GM12878 (cell line): ENCODE data around the gene RPL12. TPM values are rescaled to one million over a fixed set of nuclear protein-coding genes. Genes with fewer than 3 reads are reported as not detected.

Experiments
- ATAC-seq: fragments of 200-7000 bp; cut with Tn5 transposase; 3 replicates; pipeline ENCODE4 v1.9.1; 2020; ENCODE audit warnings: mild to moderate bottlenecking, moderate library complexity
- BruUV-seq: library from RNA; stranded (reverse); fragments of 400-500 nt; replicated peaks from 2 replicates; lab custom pipeline; 2021; lab: Mats Ljungman, UMichigan
- CTCF ChIA-PET: fragments of 300-600 bp; sonication (Branson Sonifier 250); formaldehyde crosslinking; extraction: SDS; loops from one replicate; lab custom pipeline; 2021; ENCODE audit warnings: inconsistent platforms; lab: Yijun Ruan, JAX
- POLR2A ChIA-PET: fragments of 350-600 bp; formaldehyde crosslinking; extraction: SDS; loops from one replicate; lab custom pipeline; 2021; ENCODE audit warnings: inconsistent platforms; lab: Charles Lee
- RAD21 ChIA-PET: fragments of 300-600 bp; sonication (Branson Sonifier 250); formaldehyde crosslinking; loops from one replicate; lab custom pipeline; 2023; ENCODE audit warnings: antibody characterized with exemption; ENCODE audit not compliant: unreplicated experiment; lab: Charles Lee
- SMC1A ChIA-PET: fragments of 300-600 bp; sonication (Branson Sonifier 250); formaldehyde crosslinking; loops from one replicate; lab custom pipeline; 2023; ENCODE audit not compliant: unreplicated experiment, uncharacterized antibody; lab: Charles Lee
- DNase-seq: peaks from one replicate; pipeline ENCODE4 v3.0.0-alpha.2; 2011; ENCODE audit warnings: low read depth, low spot score
- FAIRE-seq: peaks from 3 replicates; lab custom pipeline; 2011; peaks lifted over from hg19 to GRCh38; lab: Jason Lieb, UNC
- H2AFZ ChIP-seq: 2 replicates; pipeline ENCODE4 v1.6.0; 2011; ENCODE audit warnings: low read depth, low read length, control low read depth; ENCODE audit not compliant: control insufficient read depth
- H3K27ac ChIP-seq: 2 replicates; pipeline ENCODE4 v1.5.1; 2011; ENCODE audit warnings: control low read depth; ENCODE audit not compliant: control insufficient read depth, insufficient read depth
- H3K27me3 ChIP-seq, 2 experiments: replicated peaks in 1 of 2; 2 replicates each; pipeline versions ENCODE4 v1.6.0 to v1.6.1; 2011; ENCODE audit warnings: low read length in 1 of 2; ENCODE audit not compliant: control insufficient read depth in 2 of 2, insufficient read depth in 2 of 2
- H3K36me3 ChIP-seq, 2 experiments: 2 replicates each; pipeline ENCODE4 v1.5.1; 2011; ENCODE audit warnings: low read length in 1 of 2; ENCODE audit not compliant: control insufficient read depth in 2 of 2, insufficient read depth in 2 of 2
- H3K4me1 ChIP-seq: 2 replicates; pipeline ENCODE4 v1.6.1; 2011; ENCODE audit warnings: mild to moderate bottlenecking, low read length, moderate library complexity, mixed read lengths; ENCODE audit not compliant: control insufficient read depth, insufficient read depth
- H3K4me2 ChIP-seq: 2 replicates; pipeline ENCODE4 v1.6.0; 2011; ENCODE audit warnings: control low read depth; ENCODE audit not compliant: control insufficient read depth, insufficient read depth
- H3K4me3 ChIP-seq: fragments of 200-600 bp; sonication (generic); 2 replicates; pipeline ENCODE4 v1.5.1; 2016
- H3K79me2 ChIP-seq: 2 replicates; pipeline ENCODE4 v1.6.0; 2011; ENCODE audit warnings: low read length; ENCODE audit not compliant: control insufficient read depth, insufficient read depth
- H3K9ac ChIP-seq: 2 replicates; pipeline ENCODE4 v1.8.0; 2011; ENCODE audit warnings: low read length, control low read depth, mixed read lengths; ENCODE audit not compliant: control insufficient read depth, insufficient read depth
- H3K9me3 ChIP-seq: replicated peaks from 3 replicates; pipeline ENCODE4 v1.5.1; 2011; ENCODE audit warnings: mild to moderate bottlenecking, low read length; ENCODE audit not compliant: control insufficient read depth, insufficient read depth
- H4K20me1 ChIP-seq: 2 replicates; pipeline ENCODE4 v1.6.0; 2011; ENCODE audit not compliant: control insufficient read depth, insufficient read depth
- CBFB ChIP-seq: IDR thresholded peaks from 2 replicates; pipeline ENCODE4 v1.6.1; 2016; ENCODE audit warnings: antibody characterized with exemption, low read depth
- EED ChIP-seq: sonication (generic); IDR thresholded peaks from 2 replicates; pipeline ENCODE4 v1.6.1; 2016; ENCODE audit warnings: antibody characterized with exemption, low read depth
- ESRRA ChIP-seq: IDR thresholded peaks from 2 replicates; pipeline ENCODE4 v1.6.1; 2012; ENCODE audit warnings: mild to moderate bottlenecking, low read length, improper control_type of control experiment
- GATAD2B ChIP-seq: fragments of 450-650 bp; conservative IDR thresholded peaks from 2 replicates; pipeline ENCODE4 v1.6.1; 2017; ENCODE audit warnings: low read depth, mild to moderate bottlenecking, moderate library complexity
- HCFC1 ChIP-seq: fragments of 150-350 bp; IDR thresholded peaks from 2 replicates; pipeline ENCODE4 v1.6.1; 2014; ENCODE audit warnings: low read length
- IRF4 ChIP-seq: IDR thresholded peaks from 2 replicates; pipeline ENCODE4 v1.6.1; 2011; ENCODE audit warnings: low read depth, low read length
- KLF5 ChIP-seq: fragments of 450-650 bp; IDR thresholded peaks from 2 replicates; pipeline ENCODE4 v1.6.1; 2014; ENCODE audit warnings: mild to moderate bottlenecking; ENCODE audit not compliant: partially characterized antibody
- LARP7 ChIP-seq: fragments of 450-650 bp; IDR thresholded peaks from 2 replicates; pipeline ENCODE4 v1.6.1; 2017; ENCODE audit warnings: mild to moderate bottlenecking
- MAX ChIP-seq: IDR thresholded peaks from 2 replicates; pipeline ENCODE4 v1.6.1; 2012; ENCODE audit warnings: low read depth, low read length, improper control_type of control experiment
- MLLT1 ChIP-seq: fragments of 450-650 bp; IDR thresholded peaks from 2 replicates; pipeline ENCODE4 v1.6.1; 2016; ENCODE audit warnings: mild to moderate bottlenecking
- POLR2AphosphoS5 ChIP-seq: IDR thresholded peaks from 2 replicates; pipeline ENCODE4 v1.6.1; 2011; ENCODE audit warnings: mild to moderate bottlenecking, low read length, inconsistent platforms
- POU2F2 ChIP-seq: IDR thresholded peaks from 3 replicates; pipeline ENCODE4 v1.6.1; 2011; ENCODE audit warnings: low read depth, mild to moderate bottlenecking, low read length, borderline replicate concordance
- RAD51 ChIP-seq: fragments of 450-650 bp; IDR thresholded peaks from 2 replicates; pipeline ENCODE4 v1.6.1; 2016; ENCODE audit warnings: moderate library complexity, mild to moderate bottlenecking, inconsistent platforms
- RUNX3 ChIP-seq: IDR thresholded peaks from 2 replicates; pipeline ENCODE4 v1.6.1; 2012; ENCODE audit warnings: low read length, inconsistent platforms
- SIN3A ChIP-seq: IDR thresholded peaks from 2 replicates; pipeline ENCODE4 v1.6.1; 2012; ENCODE audit warnings: low read depth, low read length, improper control_type of control experiment
- SRF ChIP-seq, 2 experiments: IDR thresholded peaks; 2 replicates each; pipeline ENCODE4 v1.6.1; 2011; ENCODE audit warnings: low read depth in 2 of 2, low read length in 2 of 2, mild to moderate bottlenecking in 1 of 2, moderate library complexity in 1 of 2
- TARDBP ChIP-seq: IDR thresholded peaks from 2 replicates; pipeline ENCODE4 v1.6.1; 2016; ENCODE audit warnings: borderline replicate concordance
- USF1 ChIP-seq: IDR thresholded peaks from 2 replicates; pipeline ENCODE4 v1.6.1; 2011; ENCODE audit warnings: borderline replicate concordance, low read depth, mild to moderate bottlenecking, moderate library complexity, mixed read lengths, low read length; ENCODE audit not compliant: insufficient read depth; ENCODE audit errors: extremely low read length
- YY1 ChIP-seq: IDR thresholded peaks from 2 replicates; pipeline ENCODE4 v1.6.1; 2011; ENCODE audit warnings: low read depth, mild to moderate bottlenecking, low read length
- WGBS: methylation state at CpG from one replicate; pipeline ENCODE4 v1.1.6; 2016; ENCODE audit warnings: low lambda C conversion rate; ENCODE audit not compliant: insufficient replicate concordance, insufficient coverage; ENCODE audit errors: missing lambda C conversion rate; 5-methylcytosine and 5-hydroxymethylcytosine counted together
- in situ Hi-C: fragments of 300-500 bp; cut with MboI; formaldehyde crosslinking; loops from 9 replicates; pipeline ENCODE4 v1.14.3; 2018; ENCODE audit warnings: mixed read lengths
- intact Hi-C: fragments of 100-400 bp; cut with micrococcal nuclease; formaldehyde crosslinking; loops from one replicate; pipeline ENCODE4 v1.14.2; 2022; ENCODE audit not compliant: unreplicated experiment
- polyA plus RNA-seq, 11 experiments: library from polyadenylated mRNA; depleted of rRNA in 4 of 11; unstranded in 6 of 11; stranded (reverse) in 5 of 11; fragments of >200 nt; fragmentation: Nextera tagmentation in 4 of 11; fragmentation: Illumina TruSeq in 1 of 11; extraction: Ambion mirVana in 4 of 11; extraction: Trizol in 1 of 11; gene quantifications; 1 replicate in 1 of 11; 2 replicates in 10 of 11; pipeline versions ENCODE4 v1.2.1 to v1.2.3, GENCODE V29; 2011 to 2016; ENCODE audit warnings: inconsistent platforms in 2 of 11, missing spikeins in 2 of 11, low read depth in 1 of 11
- total RNA-seq, 4 experiments: library from RNA; depleted of rRNA in 3 of 4; stranded (reverse); fragments of >200 nt in 3 of 4; fragmentation: Illumina TruSeq in 1 of 4; extraction: Trizol in 1 of 4; gene quantifications; 2 replicates each; pipeline versions ENCODE4 v1.2.1 to v1.2.3, GENCODE V29; 2013 to 2021

RPL12 gene
- total and polyA plus RNA-seq, 10 of the 15 experiments (the other 5 are each of a cell fraction or from before 2014, with no cell fraction given): 961 to 5,544 (median 2,858) TPM

- TF ChIP-seq SIN3A (0 out of 2 replicates have a peak, but pooled peaks have one; percentile 50), RUNX3 (no peak), LARP7 (no peak), POU2F2 (0 out of 3 replicates have a peak, but pooled peaks have one; percentile 9)
- TF ChIP-seq, all 136 proteins: peak for 4
These were observed 904 bp downstream of the RPL12 start (continued) for GRCh38 chr9:127450243-127450760.

GRCh38 chr9:127449332-127449966, 1.8 kb downstream of the RPL12 start:
- H3K27ac ChIP-seq: 0 out of 2 replicates have a peak overlapping the region, but pooled peaks have one; percentile 11
- BruUV-seq: no TSS peak
- peak overlapping the region; percentile 95 for H3K9ac ChIP-seq
- WGBS: 0% methylated on average over 5 of the region's 5 CpGs
- H3K36me3 ChIP-seq: peaks cover 18 to 49% of the 10 kb centered on the region in 2 experiments
- intact Hi-C loops (no loop called here), in situ Hi-C loops (no loop called here)
- H3K27me3 ChIP-seq: no peaks in the 10 kb centered on the region
- H3K79me2 ChIP-seq: peaks cover 49% of the 10 kb centered on the region
- DNase-seq: no peak
- ChIA-PET SMC1A (interaction anchor here (1.1 to 1.4 kb wide), 2 partner anchors 31 to 235 kb away, joined by 3 to 6 read pairs; no protein-coding TSS in a partner anchor), CTCF (interaction anchor here (0.8 to 2.2 kb wide), 5 partner anchors 140 to 509 kb away, joined by 3 to 7 read pairs (median 5); partner anchors contain the start of gene TOR2A), POLR2A (interaction anchor here (0.5 to 3.7 kb wide), 5 partner anchors 22 to 403 kb away, joined by 3 to 26 read pairs (median 3); partner anchors contain the start of genes SLC2A8 and ZNF79), RAD21 (interaction anchor here (1.2 kb wide), 1 partner anchor 53 kb away, joined by 4 read pairs; no protein-coding TSS in a partner anchor)
- H2AFZ ChIP-seq: no peak overlapping the region
- H3K9me3 ChIP-seq: peaks cover 5% of the 10 kb centered on the region; the same call in 2 of the 3 replicates
- peaks cover 11% of the 10 kb centered on the region for H4K20me1 ChIP-seq
- FAIRE-seq: no peak
- no peaks in the 10 kb centered on the region for H3K4me1 ChIP-seq
- ATAC-seq: no peak
- peak overlapping the region; percentile 38 for H3K4me2 ChIP-seq
- H3K4me3 ChIP-seq: peak overlapping the region; percentile 93
- TF ChIP-seq IRF4 (no peak), SRF (IDR thresholded peaks at IDR 0.05; ENCODE audit: low read depth in 2 of 2, low read length in 2 of 2) (no peak), GATAD2B (no peak), TARDBP (no peak), USF1 (no peak), MLLT1 (no peak), CBFB (0 out of 2 replicates have a peak, but pooled peaks have one; percentile 18), SIN3A (no peak), RAD51 (no peak), POLR2AphosphoS5 (peak; percentile 5; the same call in 1 of the 2 replicates), POU2F2 (no peak), YY1 (0 out of 2 replicates have a peak, but pooled peaks have one; percentile 23), EED (no peak), KLF5 (no peak), ESRRA (no peak), MAX (no peak), HCFC1 (no peak)
